Ovary (tissue), 9 donors: ENCODE measurements around the gene LSS. TPM values are rescaled to one million over a fixed set of nuclear protein-coding genes. Genes with fewer than 3 reads are reported as not detected.

Source experiments
- DNase-seq, 5 donors: peaks; one replicate each; pipeline ENCODE4 v3.0.0-alpha.2; 2019 to 2020
- H3K27ac ChIP-seq, 2 donors: fragments of 200-600 bp; one replicate each; pipeline versions ENCODE4 v1.5.1 to v1.8.0; 2019 to 2022
- H3K27me3 ChIP-seq: fragments of 200-600 bp; one replicate; pipeline ENCODE4 v1.8.0; 2022
- H3K36me3 ChIP-seq: fragments of 200-600 bp; sonication (generic); one replicate; pipeline ENCODE4 v1.5.1; 2019
- H3K4me1 ChIP-seq: one replicate; pipeline ENCODE4 v1.8.1; 2013; ENCODE audit warnings: mild to moderate bottlenecking, moderate library complexity; ENCODE audit not compliant: insufficient read depth
- H3K4me3 ChIP-seq: fragments of 200-600 bp; sonication (generic); one replicate; pipeline ENCODE4 v1.5.1; 2017
- H3K9me3 ChIP-seq, 2 donors: fragments of 200-600 bp in 1 of 2; sonication (generic) in 1 of 2; one replicate each; pipeline versions ENCODE4 v1.5.1 to v1.8.1; 2013 to 2019; ENCODE audit warnings: mild to moderate bottlenecking in 1 of 2, moderate library complexity in 1 of 2
- EP300 ChIP-seq: sonication (generic); formaldehyde crosslinking; IDR thresholded peaks from one replicate; pipeline ENCODE4 v1.6.1; 2017; ENCODE audit warnings: antibody characterized with exemption
- POLR2A ChIP-seq: fragments of 450-650 bp; IDR thresholded peaks from one replicate; pipeline ENCODE4 v1.6.1; 2017; ENCODE audit warnings: antibody characterized with exemption, mild to moderate bottlenecking, moderate library complexity
- WGBS, 3 donors: extraction: QIAGEN DNeasy Blood & Tissue Kit in 1 of 3; methylation state at CpG; one replicate each; pipeline versions ENCODE4 v1.1.5 to v1.1.7; 2013 to 2017; 5-methylcytosine and 5-hydroxymethylcytosine counted together
- intact Hi-C, 4 donors: fragments of 100-400 bp; cut with DNase I; formaldehyde crosslinking; loops; one replicate each; pipeline versions ENCODE4 v1.11.0 to v1.15.1; 2022 to 2023
- polyA plus RNA-seq, 2 donors: library from polyadenylated mRNA; stranded (reverse); fragments of 200-250 nt in 1 of 2; fragments of 350-450 nt in 1 of 2; fragmentation: Illumina TruSeq in 1 of 2; extraction: RNeasy Lipid Tissue Mini Kit (QIAGEN cat#74804) in 1 of 2; gene quantifications; one replicate each; pipeline ENCODE4 v1.2.3, GENCODE V29; 2013 to 2014
- total RNA-seq, 7 donors: library from RNA; depleted of rRNA in 2 of 7; stranded (reverse); fragments of >200 nt in 2 of 7; fragmentation: NEBNext Ultra II Directional in 3 of 7; extraction: Animal tissue kit (Norgen Biotek cat#: 25700) in 3 of 7; gene quantifications; one replicate each; pipeline versions ENCODE4 v1.1.0 to v1.2.4, GENCODE V29; 2016 to 2023
- TF ChIP-seq, protein P1 (sequence below), 3 donors: fragments of 450-650 bp in 2 of 3; fragments of 200-600 bp in 1 of 3; IDR thresholded peaks; one replicate each; pipeline versions ENCODE4 v1.5.1 to v1.8.0; 2016 to 2022; ENCODE audit warnings: antibody characterized with exemption in 3 of 3, mild to moderate bottlenecking in 1 of 3
- donor health status: DM: no; HTN: no; CAD: no; lungs with moderate emphysema.
- donor health status: DM: no; HTN: no; CAD: no.
- donor health status: Bipolar disorder and iron deficiency.
- donor health status: DM: yes; HTN: yes; CAD: no.
- donor health status: DM: no; HTN: no; CAD: no.
- donor health status: DM: yes; HTN: yes; CAD: no.

The LSS gene
- total and polyA plus RNA-seq, 9 donors = 19.8 to 201 (median 76.0) TPM

- Histone ChIP-seq H3K27ac (no peak overlapping the region), H3K4me3 (no peak overlapping the region), H3K9me3 (no peaks in the 10 kb centered on the region), H3K4me1 (no peaks in the 10 kb centered on the region), H3K36me3 (no peaks in the 10 kb centered on the region), H3K27me3 (no peaks in the 10 kb centered on the region)
- TF ChIP-seq, protein P1, sequence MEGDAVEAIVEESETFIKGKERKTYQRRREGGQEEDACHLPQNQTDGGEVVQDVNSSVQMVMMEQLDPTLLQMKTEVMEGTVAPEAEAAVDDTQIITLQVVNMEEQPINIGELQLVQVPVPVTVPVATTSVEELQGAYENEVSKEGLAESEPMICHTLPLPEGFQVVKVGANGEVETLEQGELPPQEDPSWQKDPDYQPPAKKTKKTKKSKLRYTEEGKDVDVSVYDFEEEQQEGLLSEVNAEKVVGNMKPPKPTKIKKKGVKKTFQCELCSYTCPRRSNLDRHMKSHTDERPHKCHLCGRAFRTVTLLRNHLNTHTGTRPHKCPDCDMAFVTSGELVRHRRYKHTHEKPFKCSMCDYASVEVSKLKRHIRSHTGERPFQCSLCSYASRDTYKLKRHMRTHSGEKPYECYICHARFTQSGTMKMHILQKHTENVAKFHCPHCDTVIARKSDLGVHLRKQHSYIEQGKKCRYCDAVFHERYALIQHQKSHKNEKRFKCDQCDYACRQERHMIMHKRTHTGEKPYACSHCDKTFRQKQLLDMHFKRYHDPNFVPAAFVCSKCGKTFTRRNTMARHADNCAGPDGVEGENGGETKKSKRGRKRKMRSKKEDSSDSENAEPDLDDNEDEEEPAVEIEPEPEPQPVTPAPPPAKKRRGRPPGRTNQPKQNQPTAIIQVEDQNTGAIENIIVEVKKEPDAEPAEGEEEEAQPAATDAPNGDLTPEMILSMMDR (IDR thresholded peaks at IDR 0.05) = no peak
- TF ChIP-seq EP300 = no peak
- no peak for TF ChIP-seq POLR2A
- peak in 1 of 5 donors; percentile 28 for DNase-seq
- intact Hi-C loops = no loop called here
- 90 to 93% (median 92%) methylated on average over 24 of the region's 24 CpGs for WGBS, 3 donors
Measured at GRCh38 chr21:46206163-46207005, 22.2 kb downstream of the LSS start.

- 89 to 95% (median 94%) methylated on average over 16 of the region's 16 CpGs for WGBS, 3 donors
- intact Hi-C loops = no loop called here
- Histone ChIP-seq H3K27me3 (no peaks in the 10 kb centered on the region), H3K4me1 (no peaks in the 10 kb centered on the region), H3K9me3 (no peaks in the 10 kb centered on the region), H3K4me3 (no peak overlapping the region), H3K27ac (no peak overlapping the region), H3K36me3 (no peaks in the 10 kb centered on the region)
- DNase-seq = peak in 1 of 5 donors; percentile 21
- no peak for TF ChIP-seq POLR2A
- TF ChIP-seq, protein P1 (IDR thresholded peaks at IDR 0.05) = no peak
- no peak for TF ChIP-seq EP300
Measured at GRCh38 chr21:46205766-46206162, 22.8 kb downstream of the LSS start.

DNA sequence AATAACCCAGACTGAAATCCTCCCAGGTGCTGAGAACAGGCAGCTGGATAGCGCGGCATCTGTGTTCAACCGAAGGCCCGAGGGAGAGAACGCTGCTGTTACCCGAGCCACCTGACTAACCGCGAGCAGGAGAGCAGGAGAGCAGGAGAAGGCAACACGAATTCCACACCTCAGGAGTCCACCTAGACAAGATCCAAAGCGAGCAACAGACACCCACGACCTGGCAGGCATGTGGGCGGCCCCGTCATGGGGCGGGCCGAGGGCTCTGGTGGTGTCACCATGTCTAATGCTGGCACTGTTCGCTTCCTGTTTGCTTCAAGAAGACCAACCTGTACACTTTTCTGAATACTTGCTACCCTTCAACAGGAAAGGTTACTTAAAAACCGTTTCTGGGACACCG is 23.4 kb downstream of the LSS start:
- 87 to 92% (median 91%) methylated on average over 18 of the region's 18 CpGs for WGBS, 3 donors
- no peaks in the 10 kb centered on the region for H3K27me3 ChIP-seq
- intact Hi-C loops = no loop called here
- H3K36me3 ChIP-seq = no peaks in the 10 kb centered on the region
- no peaks in the 10 kb centered on the region for H3K9me3 ChIP-seq
- no peaks in the 10 kb centered on the region for H3K4me1 ChIP-seq
- H3K4me3 ChIP-seq = no peak overlapping the region
- TF ChIP-seq EP300 (no peak), POLR2A (no peak)
- TF ChIP-seq, protein P1 (IDR thresholded peaks at IDR 0.05) = no peak
- H3K27ac ChIP-seq = no peak overlapping the region
- DNase-seq = peak in 1 of 5 donors; percentile 17

DNA sequence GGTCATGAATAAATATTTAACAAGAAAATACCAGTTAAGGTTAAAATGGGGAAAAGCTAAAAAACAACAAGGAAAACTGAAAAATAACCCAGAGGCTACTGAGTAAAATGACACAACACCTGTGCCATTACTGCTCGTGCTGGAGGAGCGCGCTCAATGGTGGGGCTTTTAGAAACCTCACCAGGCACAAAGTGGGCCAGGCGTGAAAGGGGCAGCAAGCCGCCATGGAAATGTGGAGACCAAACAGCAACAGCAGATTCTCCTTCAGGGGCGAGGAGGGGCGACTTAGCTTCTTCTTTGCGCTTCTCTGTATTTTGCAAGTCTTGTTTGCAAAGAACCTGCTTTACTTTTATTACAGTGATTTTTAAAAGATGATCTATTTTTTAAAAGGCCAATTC is 25.4 kb downstream of the LSS start:
- H3K27me3 ChIP-seq = no peaks in the 10 kb centered on the region
- no peak overlapping the region for H3K27ac ChIP-seq
- TF ChIP-seq POLR2A (no peak), EP300 (no peak)
- TF ChIP-seq, protein P1 (IDR thresholded peaks at IDR 0.05) = no peak
- intact Hi-C loops = no loop called here
- peak in 1 of 5 donors; percentile 13 for DNase-seq
- no peaks in the 10 kb centered on the region for H3K36me3 ChIP-seq
- no peaks in the 10 kb centered on the region for H3K9me3 ChIP-seq
- no peak overlapping the region for H3K4me3 ChIP-seq
- no peaks in the 10 kb centered on the region for H3K4me1 ChIP-seq
- WGBS, 3 donors = 94 to 96% (median 94%) methylated on average over 8 of the region's 8 CpGs
